Loucy (cell line): ENCODE measurements around the gene HIVEP2.

Source experiments
- H2AFZ ChIP-seq: fragments of 200-600 bp; sonication (generic); 2 replicates; pipeline ENCODE4 v1.6.0; 2016; ENCODE audit warnings: antibody characterized with exemption, mild to moderate bottlenecking, low read length, moderate library complexity
- H3F3A ChIP-seq: fragments of 200-600 bp; 2 replicates; pipeline ENCODE4 v1.6.0; 2016; ENCODE audit warnings: antibody characterized with exemption, low read depth, mild to moderate bottlenecking
- H3K27me3 ChIP-seq: fragments of 200-600 bp; sonication (generic); 2 replicates; pipeline ENCODE4 v1.6.1; 2014; ENCODE audit warnings: low read length, mild to moderate bottlenecking; ENCODE audit not compliant: insufficient read depth, poor library complexity, severe bottlenecking
- H3K36me3 ChIP-seq: fragments of 200-600 bp; sonication (generic); 2 replicates; pipeline ENCODE4 v1.6.1; 2016; ENCODE audit warnings: low read length; ENCODE audit not compliant: insufficient read depth
- H3K4me1 ChIP-seq: fragments of 200-600 bp; sonication (generic); 2 replicates; pipeline ENCODE4 v1.5.1; 2014; ENCODE audit warnings: low read length, mild to moderate bottlenecking; ENCODE audit not compliant: insufficient read depth, poor library complexity, severe bottlenecking
- H3K4me2 ChIP-seq: fragments of 200-600 bp; sonication (generic); 2 replicates; pipeline ENCODE4 v1.6.0; 2014; ENCODE audit warnings: antibody characterized with exemption, low read length, low read depth, mild to moderate bottlenecking; ENCODE audit not compliant: poor library complexity, severe bottlenecking
- H3K4me3 ChIP-seq: fragments of 200-600 bp; sonication (generic); 2 replicates; pipeline ENCODE4 v1.5.1; 2014; ENCODE audit warnings: low read length, mild to moderate bottlenecking, mixed read lengths; ENCODE audit not compliant: poor library complexity, severe bottlenecking
- H3K79me2 ChIP-seq: fragments of 200-600 bp; sonication (generic); 2 replicates; pipeline ENCODE4 v1.6.1; 2014; ENCODE audit warnings: low read length; ENCODE audit not compliant: insufficient read depth
- H3K9ac ChIP-seq: fragments of 200-600 bp; sonication (generic); 2 replicates; pipeline ENCODE4 v1.6.0; 2014; ENCODE audit warnings: mild to moderate bottlenecking, low read depth, low read length, moderate library complexity; ENCODE audit not compliant: poor library complexity, severe bottlenecking
- H3K9me2 ChIP-seq: fragments of 200-600 bp; sonication (generic); replicated peaks from 2 replicates; pipeline ENCODE4 v1.6.1; 2016; ENCODE audit warnings: low read depth, low read length, mixed read lengths
- H3K9me3 ChIP-seq: fragments of 200-600 bp; sonication (generic); 2 replicates; pipeline ENCODE4 v1.6.1; 2014; ENCODE audit warnings: mild to moderate bottlenecking, antibody characterized with exemption, low read length, low read depth; ENCODE audit not compliant: insufficient read depth
- H4K20me1 ChIP-seq: fragments of 200-600 bp; sonication (generic); 2 replicates; pipeline ENCODE4 v1.6.0; 2014; ENCODE audit warnings: antibody characterized with exemption, low read length, mild to moderate bottlenecking; ENCODE audit not compliant: insufficient read depth, poor library complexity, severe bottlenecking
- EZH2phosphoT487 ChIP-seq: fragments of 200-600 bp; IDR thresholded peaks from 2 replicates; pipeline ENCODE4 v1.6.1; 2018; ENCODE audit warnings: antibody characterized with exemption, mild to moderate bottlenecking, moderate library complexity, borderline replicate concordance
- TF ChIP-seq, protein P1 (sequence below): fragments of 200-600 bp; sonication (generic); conservative IDR thresholded peaks from 2 replicates; pipeline ENCODE4 v1.5.1; 2014; ENCODE audit warnings: mild to moderate bottlenecking, antibody characterized with exemption, low read length

The HIVEP2 gene

DNA sequence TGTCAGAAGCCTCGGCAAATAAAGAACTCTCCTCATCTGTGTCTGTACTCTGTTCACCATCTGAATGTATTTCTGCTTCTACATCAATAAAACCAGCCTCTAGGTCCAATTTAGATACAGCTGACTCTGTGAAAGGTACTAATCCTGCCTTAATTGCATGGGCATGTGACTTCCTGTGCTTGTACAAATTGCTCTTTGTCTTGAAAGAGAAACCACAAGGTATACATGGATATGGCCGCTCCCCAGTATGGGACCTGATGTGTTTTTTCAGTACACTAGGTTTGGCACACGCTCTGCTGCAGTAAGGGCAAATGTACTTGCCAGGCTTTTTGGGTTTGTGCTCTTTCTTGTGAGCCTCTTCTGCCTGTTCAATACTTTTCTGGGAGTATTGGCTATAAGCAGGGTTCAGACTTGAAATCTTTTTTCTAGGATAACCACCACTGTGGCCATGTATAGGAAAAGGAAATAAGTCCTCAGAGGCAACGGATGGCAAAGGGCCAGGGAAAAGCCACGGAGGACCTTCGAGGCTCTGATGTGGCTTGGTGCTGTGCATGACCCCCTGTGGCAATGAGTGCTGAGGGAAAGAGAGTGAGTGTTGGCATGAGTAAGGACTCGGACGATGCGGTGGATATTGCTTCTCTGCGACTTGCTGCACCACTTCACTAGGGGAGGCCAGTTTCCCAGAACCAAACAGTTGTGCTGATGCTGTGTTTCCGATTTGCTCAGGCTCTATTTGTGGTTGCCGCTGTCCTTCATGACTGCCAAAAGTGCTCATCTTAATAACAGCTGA is 170.9 kb downstream of the HIVEP2 start:
- H3K79me2 ChIP-seq = no peaks in the 10 kb centered on the region
- H3K9me3 ChIP-seq = no peaks in the 10 kb centered on the region
- H3K36me3 ChIP-seq = peaks cover 59% of the 10 kb centered on the region
- H2AFZ ChIP-seq = no peak overlapping the region
- peak overlapping the region; percentile 32 for H3K4me2 ChIP-seq
- no peaks in the 10 kb centered on the region for H3K9me2 ChIP-seq
- H3F3A ChIP-seq = no peaks in the 10 kb centered on the region
- no peak for TF ChIP-seq EZH2phosphoT487
- TF ChIP-seq, protein P1, sequence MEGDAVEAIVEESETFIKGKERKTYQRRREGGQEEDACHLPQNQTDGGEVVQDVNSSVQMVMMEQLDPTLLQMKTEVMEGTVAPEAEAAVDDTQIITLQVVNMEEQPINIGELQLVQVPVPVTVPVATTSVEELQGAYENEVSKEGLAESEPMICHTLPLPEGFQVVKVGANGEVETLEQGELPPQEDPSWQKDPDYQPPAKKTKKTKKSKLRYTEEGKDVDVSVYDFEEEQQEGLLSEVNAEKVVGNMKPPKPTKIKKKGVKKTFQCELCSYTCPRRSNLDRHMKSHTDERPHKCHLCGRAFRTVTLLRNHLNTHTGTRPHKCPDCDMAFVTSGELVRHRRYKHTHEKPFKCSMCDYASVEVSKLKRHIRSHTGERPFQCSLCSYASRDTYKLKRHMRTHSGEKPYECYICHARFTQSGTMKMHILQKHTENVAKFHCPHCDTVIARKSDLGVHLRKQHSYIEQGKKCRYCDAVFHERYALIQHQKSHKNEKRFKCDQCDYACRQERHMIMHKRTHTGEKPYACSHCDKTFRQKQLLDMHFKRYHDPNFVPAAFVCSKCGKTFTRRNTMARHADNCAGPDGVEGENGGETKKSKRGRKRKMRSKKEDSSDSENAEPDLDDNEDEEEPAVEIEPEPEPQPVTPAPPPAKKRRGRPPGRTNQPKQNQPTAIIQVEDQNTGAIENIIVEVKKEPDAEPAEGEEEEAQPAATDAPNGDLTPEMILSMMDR = no peak
- H3K27me3 ChIP-seq = no peaks in the 10 kb centered on the region
- peak overlapping the region; percentile 3 for H3K4me3 ChIP-seq
- H3K9ac ChIP-seq = no peak overlapping the region
- H4K20me1 ChIP-seq = no peaks in the 10 kb centered on the region
- peaks cover 17% of the 10 kb centered on the region for H3K4me1 ChIP-seq

- no peak overlapping the region for H3K4me3 ChIP-seq
- H3K9me2 ChIP-seq = no peaks in the 10 kb centered on the region
- H3K9me3 ChIP-seq = no peaks in the 10 kb centered on the region
- H3K9ac ChIP-seq = no peak overlapping the region
- no peaks in the 10 kb centered on the region for H3F3A ChIP-seq
- peak overlapping the region; percentile 32 for H3K4me2 ChIP-seq
- H3K27me3 ChIP-seq = no peaks in the 10 kb centered on the region
- no peak overlapping the region for H2AFZ ChIP-seq
- H3K79me2 ChIP-seq = no peaks in the 10 kb centered on the region
- TF ChIP-seq, protein P1 = no peak
- no peak for TF ChIP-seq EZH2phosphoT487
- H4K20me1 ChIP-seq = peaks cover under 1% of the 10 kb centered on the region
- peaks cover 17% of the 10 kb centered on the region for H3K4me1 ChIP-seq
- H3K36me3 ChIP-seq = peaks cover 61% of the 10 kb centered on the region
Observed at GRCh38 chr6:142773324-142773723, 171.7 kb downstream of the HIVEP2 start.

GRCh38 chr6:142771162-142771561 is 173.8 kb downstream of the HIVEP2 start:
- no peak overlapping the region for H2AFZ ChIP-seq
- no peaks in the 10 kb centered on the region for H3K9me2 ChIP-seq
- TF ChIP-seq, protein P1 = no peak
- no peak for TF ChIP-seq EZH2phosphoT487
- H3K79me2 ChIP-seq = no peaks in the 10 kb centered on the region
- no peaks in the 10 kb centered on the region for H3K27me3 ChIP-seq
- no peak overlapping the region for H3K4me3 ChIP-seq
- no peaks in the 10 kb centered on the region; the same call in 1 of the 2 replicates for H3F3A ChIP-seq
- peaks cover 30% of the 10 kb centered on the region for H3K4me1 ChIP-seq
- H3K36me3 ChIP-seq = peaks cover 75% of the 10 kb centered on the region
- no peak overlapping the region for H3K9ac ChIP-seq
- no peaks in the 10 kb centered on the region for H3K9me3 ChIP-seq
- H3K4me2 ChIP-seq = no peak overlapping the region
- H4K20me1 ChIP-seq = peaks cover 4% of the 10 kb centered on the region
